HepG2 (cell line): Measurements from ENCODE around the gene HPD. TPM values are rescaled to one million over a fixed set of nuclear protein-coding genes. Genes with fewer than 3 reads are reported as not detected.

ENCODE experiments used
- HNRNPH1 ChIP-seq: fragments of 200-400 bp; formaldehyde crosslinking; optimal IDR thresholded peaks from 2 replicates; pipeline ENCODE3; 2017; ENCODE audit warnings: mild to moderate bottlenecking, low read depth, low read length
- KDM2A ChIP-seq: sonication (generic); formaldehyde crosslinking; IDR thresholded peaks from 2 replicates; pipeline ENCODE4 v1.4.0; 2020; ENCODE audit warnings: low read depth, missing genetic modification reagents, borderline replicate concordance
- RFXANK ChIP-seq: IDR thresholded peaks from 2 replicates; pipeline ENCODE4 v1.6.1; 2016
- SRSF9 ChIP-seq: fragments of 200-400 bp; formaldehyde crosslinking; IDR thresholded peaks from 2 replicates; pipeline ENCODE4 v1.6.1; 2018; ENCODE audit warnings: borderline replicate concordance, mild to moderate bottlenecking, low read depth, low read length; ENCODE audit not compliant: insufficient read depth, poor library complexity, severe bottlenecking
- ZNF251 ChIP-seq: sonication (generic); formaldehyde crosslinking; IDR thresholded peaks from 2 replicates; pipeline ENCODE4 v1.9.0; 2021; ENCODE audit warnings: mild to moderate bottlenecking, missing genetic modification reagents
- ZNF430 ChIP-seq: sonication (generic); formaldehyde crosslinking; IDR thresholded peaks from 2 replicates; pipeline ENCODE4 v1.9.0; 2021; ENCODE audit warnings: mild to moderate bottlenecking, missing genetic modification reagents
- ZNF605 ChIP-seq: sonication (generic); formaldehyde crosslinking; IDR thresholded peaks from 2 replicates; pipeline ENCODE4 v1.8.0; 2022; ENCODE audit warnings: mild to moderate bottlenecking, missing genetic modification reagents
- ZSCAN20 ChIP-seq: sonication (generic); formaldehyde crosslinking; IDR thresholded peaks from 2 replicates; pipeline ENCODE4 v1.4.0; 2020; ENCODE audit warnings: missing genetic modification reagents, mild to moderate bottlenecking, borderline replicate concordance
- polyA plus RNA-seq, 8 experiments: library from polyadenylated mRNA; depleted of rRNA in 3 of 8; stranded (reverse) in 7 of 8; unstranded in 1 of 8; fragments of >200 nt; fragmentation: Illumina TruSeq in 4 of 8; extraction: Trizol in 4 of 8; gene quantifications; 2 replicates each; pipeline versions ENCODE4 v1.2.1 to v1.2.3, GENCODE V29; 2011 to 2016; ENCODE audit warnings: low read depth in 4 of 8, missing spikeins in 1 of 8, mixed read lengths in 1 of 8; ENCODE audit not compliant: insufficient read depth in 1 of 8
- total RNA-seq, 5 experiments: library from RNA; depleted of rRNA; stranded (reverse); fragments of >200 nt; fragmentation: Illumina TruSeq; extraction: Trizol; gene quantifications; 2 replicates each; pipeline ENCODE4 v1.2.3, GENCODE V29; 2016; ENCODE audit warnings: low read depth in 1 of 5
- TF ChIP-seq, protein P1 (sequence below): sonication (generic); formaldehyde crosslinking; IDR thresholded peaks from 2 replicates; pipeline ENCODE4 v1.5.0; 2020; ENCODE audit warnings: mild to moderate bottlenecking, missing genetic modification reagents
- TF ChIP-seq, protein P2 (sequence below): conservative IDR thresholded peaks from 2 replicates; pipeline ENCODE4 v1.6.1; 2018; ENCODE audit warnings: missing genetic modification reagents
- TF ChIP-seq, protein P3 (sequence below): sonication (generic); formaldehyde crosslinking; IDR thresholded peaks from 2 replicates; pipeline ENCODE4 v1.4.0; 2020; ENCODE audit warnings: missing genetic modification reagents

The HPD gene
- total and polyA plus RNA-seq, 2 of the 13 experiments (the other 11 are each of a cell fraction or from before 2014, with no cell fraction given): 120 to 195 TPM

DNA sequence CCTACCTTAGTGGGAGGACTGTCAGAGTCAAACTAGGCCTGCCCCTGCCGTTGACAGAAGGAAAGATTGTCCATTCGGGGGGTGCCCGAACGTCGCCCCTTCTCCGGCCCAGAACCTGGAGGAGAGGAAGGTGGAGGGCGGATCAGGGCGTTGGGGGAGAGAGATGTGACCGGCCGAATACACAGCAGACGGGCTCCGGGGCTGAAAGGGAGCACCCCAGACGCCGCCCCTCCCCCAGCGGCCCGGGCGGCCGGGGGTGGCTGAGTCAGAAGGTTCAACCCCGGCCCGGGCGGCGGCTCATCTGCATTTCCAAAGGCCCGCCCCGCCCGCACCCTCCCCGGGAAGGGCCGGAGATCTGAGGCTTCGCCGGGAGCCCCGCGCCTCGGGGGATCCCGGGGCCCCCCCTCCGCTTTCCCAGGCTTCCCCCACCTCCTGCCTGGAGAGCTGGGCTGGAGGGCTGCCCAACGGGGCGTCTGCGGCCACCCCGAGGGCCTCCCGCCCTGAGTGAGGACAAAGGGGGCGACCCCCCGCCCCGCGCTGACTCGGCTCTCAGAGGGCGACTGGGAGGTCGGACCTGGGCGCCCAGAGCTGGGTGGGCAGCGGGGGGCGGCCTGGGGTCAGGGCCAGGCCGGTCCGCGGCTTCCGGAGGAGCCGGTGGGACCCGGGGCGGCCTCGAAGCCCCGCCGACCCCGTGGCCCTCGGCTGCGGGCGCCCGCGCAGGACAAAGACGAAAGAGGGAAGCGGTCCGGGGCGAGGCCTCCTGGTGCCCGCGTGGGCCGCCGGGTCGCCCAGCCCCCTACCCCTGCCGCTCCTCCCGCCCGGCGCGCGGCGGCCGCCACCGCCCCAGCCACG lies 58.6 kb downstream of the HPD start (continued):
- TF ChIP-seq, protein P1, sequence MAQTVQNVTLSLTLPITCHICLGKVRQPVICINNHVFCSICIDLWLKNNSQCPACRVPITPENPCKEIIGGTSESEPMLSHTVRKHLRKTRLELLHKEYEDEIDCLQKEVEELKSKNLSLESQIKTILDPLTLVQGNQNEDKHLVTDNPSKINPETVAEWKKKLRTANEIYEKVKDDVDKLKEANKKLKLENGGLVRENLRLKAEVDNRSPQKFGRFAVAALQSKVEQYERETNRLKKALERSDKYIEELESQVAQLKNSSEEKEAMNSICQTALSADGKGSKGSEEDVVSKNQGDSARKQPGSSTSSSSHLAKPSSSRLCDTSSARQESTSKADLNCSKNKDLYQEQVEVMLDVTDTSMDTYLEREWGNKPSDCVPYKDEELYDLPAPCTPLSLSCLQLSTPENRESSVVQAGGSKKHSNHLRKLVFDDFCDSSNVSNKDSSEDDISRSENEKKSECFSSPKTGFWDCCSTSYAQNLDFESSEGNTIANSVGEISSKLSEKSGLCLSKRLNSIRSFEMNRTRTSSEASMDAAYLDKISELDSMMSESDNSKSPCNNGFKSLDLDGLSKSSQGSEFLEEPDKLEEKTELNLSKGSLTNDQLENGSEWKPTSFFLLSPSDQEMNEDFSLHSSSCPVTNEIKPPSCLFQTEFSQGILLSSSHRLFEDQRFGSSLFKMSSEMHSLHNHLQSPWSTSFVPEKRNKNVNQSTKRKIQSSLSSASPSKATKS (CRISPR knock-in tag): no peak
- TF ChIP-seq HNRNPH1 (peak; percentile 36), ZSCAN20 (CRISPR knock-in tag) (peak; percentile 67; the same call in 1 of the 2 replicates), SRSF9 (no peak), KDM2A (CRISPR knock-in tag) (peak; percentile 85), ZNF430 (CRISPR knock-in tag) (no peak; the same call in 1 of the 2 replicates), RFXANK (CRISPR knock-in tag) (no peak), ZNF251 (CRISPR knock-in tag) (no peak), ZNF605 (CRISPR knock-in tag) (peak; percentile 54)
- TF ChIP-seq, protein P2, sequence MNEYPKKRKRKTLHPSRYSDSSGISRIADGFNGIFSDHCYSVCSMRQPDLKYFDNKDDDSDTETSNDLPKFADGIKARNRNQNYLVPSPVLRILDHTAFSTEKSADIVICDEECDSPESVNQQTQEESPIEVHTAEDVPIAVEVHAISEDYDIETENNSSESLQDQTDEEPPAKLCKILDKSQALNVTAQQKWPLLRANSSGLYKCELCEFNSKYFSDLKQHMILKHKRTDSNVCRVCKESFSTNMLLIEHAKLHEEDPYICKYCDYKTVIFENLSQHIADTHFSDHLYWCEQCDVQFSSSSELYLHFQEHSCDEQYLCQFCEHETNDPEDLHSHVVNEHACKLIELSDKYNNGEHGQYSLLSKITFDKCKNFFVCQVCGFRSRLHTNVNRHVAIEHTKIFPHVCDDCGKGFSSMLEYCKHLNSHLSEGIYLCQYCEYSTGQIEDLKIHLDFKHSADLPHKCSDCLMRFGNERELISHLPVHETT (CRISPR knock-in tag): no peak; the same call in 1 of the 2 replicates
- TF ChIP-seq, protein P3, sequence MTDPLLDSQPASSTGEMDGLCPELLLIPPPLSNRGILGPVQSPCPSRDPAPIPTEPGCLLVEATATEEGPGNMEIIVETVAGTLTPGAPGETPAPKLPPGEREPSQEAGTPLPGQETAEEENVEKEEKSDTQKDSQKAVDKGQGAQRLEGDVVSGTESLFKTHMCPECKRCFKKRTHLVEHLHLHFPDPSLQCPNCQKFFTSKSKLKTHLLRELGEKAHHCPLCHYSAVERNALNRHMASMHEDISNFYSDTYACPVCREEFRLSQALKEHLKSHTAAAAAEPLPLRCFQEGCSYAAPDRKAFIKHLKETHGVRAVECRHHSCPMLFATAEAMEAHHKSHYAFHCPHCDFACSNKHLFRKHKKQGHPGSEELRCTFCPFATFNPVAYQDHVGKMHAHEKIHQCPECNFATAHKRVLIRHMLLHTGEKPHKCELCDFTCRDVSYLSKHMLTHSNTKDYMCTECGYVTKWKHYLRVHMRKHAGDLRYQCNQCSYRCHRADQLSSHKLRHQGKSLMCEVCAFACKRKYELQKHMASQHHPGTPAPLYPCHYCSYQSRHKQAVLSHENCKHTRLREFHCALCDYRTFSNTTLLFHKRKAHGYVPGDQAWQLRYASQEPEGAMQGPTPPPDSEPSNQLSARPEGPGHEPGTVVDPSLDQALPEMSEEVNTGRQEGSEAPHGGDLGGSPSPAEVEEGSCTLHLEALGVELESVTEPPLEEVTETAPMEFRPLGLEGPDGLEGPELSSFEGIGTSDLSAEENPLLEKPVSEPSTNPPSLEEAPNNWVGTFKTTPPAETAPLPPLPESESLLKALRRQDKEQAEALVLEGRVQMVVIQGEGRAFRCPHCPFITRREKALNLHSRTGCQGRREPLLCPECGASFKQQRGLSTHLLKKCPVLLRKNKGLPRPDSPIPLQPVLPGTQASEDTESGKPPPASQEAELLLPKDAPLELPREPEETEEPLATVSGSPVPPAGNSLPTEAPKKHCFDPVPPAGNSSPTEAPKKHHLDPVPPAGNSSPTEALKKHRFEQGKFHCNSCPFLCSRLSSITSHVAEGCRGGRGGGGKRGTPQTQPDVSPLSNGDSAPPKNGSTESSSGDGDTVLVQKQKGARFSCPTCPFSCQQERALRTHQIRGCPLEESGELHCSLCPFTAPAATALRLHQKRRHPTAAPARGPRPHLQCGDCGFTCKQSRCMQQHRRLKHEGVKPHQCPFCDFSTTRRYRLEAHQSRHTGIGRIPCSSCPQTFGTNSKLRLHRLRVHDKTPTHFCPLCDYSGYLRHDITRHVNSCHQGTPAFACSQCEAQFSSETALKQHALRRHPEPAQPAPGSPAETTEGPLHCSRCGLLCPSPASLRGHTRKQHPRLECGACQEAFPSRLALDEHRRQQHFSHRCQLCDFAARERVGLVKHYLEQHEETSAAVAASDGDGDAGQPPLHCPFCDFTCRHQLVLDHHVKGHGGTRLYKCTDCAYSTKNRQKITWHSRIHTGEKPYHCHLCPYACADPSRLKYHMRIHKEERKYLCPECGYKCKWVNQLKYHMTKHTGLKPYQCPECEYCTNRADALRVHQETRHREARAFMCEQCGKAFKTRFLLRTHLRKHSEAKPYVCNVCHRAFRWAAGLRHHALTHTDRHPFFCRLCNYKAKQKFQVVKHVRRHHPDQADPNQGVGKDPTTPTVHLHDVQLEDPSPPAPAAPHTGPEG (CRISPR knock-in tag): peak; percentile 30; the same call in 1 of the 2 replicates
